Trophoblast cell (in vitro differentiated cells and primary cell): ENCODE results near the gene UBL7.

Source experiments
- DNase-seq, 2 donors: peaks; one replicate each; pipeline ENCODE4 v3.0.0-alpha.2; 2016
- H2AFZ ChIP-seq: 2 replicates; pipeline ENCODE4 v1.6.1; 2013; ENCODE audit warnings: low read length, moderate library complexity, mild to moderate bottlenecking; ENCODE audit not compliant: insufficient read depth, poor library complexity
- H2AK5ac ChIP-seq: 2 replicates; pipeline ENCODE4 v1.6.1; 2013; ENCODE audit warnings: mild to moderate bottlenecking, low read length
- H2BK120ac ChIP-seq: 2 replicates; pipeline ENCODE4 v1.6.1; 2013; ENCODE audit warnings: low read length, mild to moderate bottlenecking, moderate library complexity; ENCODE audit not compliant: insufficient read depth, poor library complexity
- H2BK12ac ChIP-seq: 2 replicates; pipeline ENCODE4 v1.6.1; 2013; ENCODE audit warnings: mild to moderate bottlenecking, low read length, moderate library complexity
- H2BK5ac ChIP-seq: 2 replicates; pipeline ENCODE4 v1.6.1; 2013; ENCODE audit warnings: low read length, low read depth, moderate library complexity, mild to moderate bottlenecking; ENCODE audit not compliant: poor library complexity
- H3K14ac ChIP-seq: 2 replicates; pipeline ENCODE4 v1.6.1; 2013; ENCODE audit warnings: mild to moderate bottlenecking, low read length
- H3K18ac ChIP-seq: 2 replicates; pipeline ENCODE4 v1.6.1; 2013; ENCODE audit warnings: mild to moderate bottlenecking, low read length
- H3K23ac ChIP-seq: 2 replicates; pipeline ENCODE4 v1.6.1; 2013; ENCODE audit warnings: low read length
- H3K27ac ChIP-seq: 2 replicates; pipeline ENCODE4 v1.5.1; 2013; ENCODE audit warnings: low read depth, mild to moderate bottlenecking, inconsistent platforms, low read length, moderate library complexity
- H3K27me3 ChIP-seq: 2 replicates; pipeline ENCODE4 v1.6.1; 2013; ENCODE audit warnings: inconsistent platforms, mild to moderate bottlenecking, low read length, moderate library complexity; ENCODE audit not compliant: insufficient read depth
- H3K36me3 ChIP-seq, 2 experiments: 1 replicate in 1 of 2; 2 replicates in 1 of 2; pipeline ENCODE4 v1.6.1; 2013; ENCODE audit warnings: low read length in 2 of 2, mild to moderate bottlenecking in 2 of 2, moderate library complexity in 1 of 2; ENCODE audit not compliant: insufficient read depth in 2 of 2, control insufficient read depth in 1 of 2
- H3K4ac ChIP-seq: 2 replicates; pipeline ENCODE4 v1.6.1; 2013; ENCODE audit warnings: low read depth, mild to moderate bottlenecking, low read length, moderate library complexity
- H3K4me1 ChIP-seq, 2 experiments: 1 replicate in 1 of 2; 2 replicates in 1 of 2; pipeline ENCODE4 v1.6.1; 2013; ENCODE audit warnings: low read length in 2 of 2, mild to moderate bottlenecking in 2 of 2, moderate library complexity in 1 of 2; ENCODE audit not compliant: insufficient read depth in 2 of 2, control insufficient read depth in 1 of 2
- H3K4me2 ChIP-seq: 2 replicates; pipeline ENCODE4 v1.6.1; 2013; ENCODE audit warnings: inconsistent platforms, mild to moderate bottlenecking, low read length, moderate library complexity
- H3K4me3 ChIP-seq: 2 replicates; pipeline ENCODE4 v1.5.1; 2013; ENCODE audit warnings: mild to moderate bottlenecking, low read depth, low read length, inconsistent platforms
- H3K79me1 ChIP-seq: one replicate; pipeline ENCODE4 v1.6.1; 2013; ENCODE audit warnings: low read length
- H3K79me2 ChIP-seq: 2 replicates; pipeline ENCODE4 v1.6.1; 2013; ENCODE audit warnings: low read length, mild to moderate bottlenecking; ENCODE audit not compliant: control insufficient read depth, insufficient read depth, poor library complexity
- H3K9ac ChIP-seq: 2 replicates; pipeline ENCODE4 v1.6.1; 2013; ENCODE audit warnings: mild to moderate bottlenecking, low read length
- H3K9me3 ChIP-seq: 2 replicates; pipeline ENCODE4 v1.6.1; 2013; ENCODE audit warnings: low read depth, mild to moderate bottlenecking, control low read depth, inconsistent platforms, low read length; ENCODE audit not compliant: insufficient read depth
- H4K12ac ChIP-seq: 2 replicates; pipeline ENCODE4 v1.6.1; 2013; ENCODE audit warnings: low read depth, mild to moderate bottlenecking, low read length, moderate library complexity
- H4K8ac ChIP-seq: 2 replicates; pipeline ENCODE4 v1.6.1; 2013; ENCODE audit warnings: low read depth, mild to moderate bottlenecking, low read length, moderate library complexity
- H4K91ac ChIP-seq: one replicate; pipeline ENCODE4 v1.6.1; 2013; ENCODE audit warnings: low read depth, mild to moderate bottlenecking, low read length, moderate library complexity
- WGBS: extraction: QIAGEN DNeasy Blood & Tissue Kit; methylation state at CpG from one replicate; pipeline ENCODE4 v1.1.7; 2013; ENCODE audit warnings: missing lambda C conversion rate; ENCODE audit not compliant: insufficient read length, insufficient coverage; ENCODE audit errors: extremely low coverage; 5-methylcytosine and 5-hydroxymethylcytosine counted together

The UBL7 gene

GRCh38 chr15:74470631-74471395 lies 9.9 kb upstream of the UBL7 start:
- Histone ChIP-seq H4K8ac (no peak overlapping the region), H3K4me1 (no peaks in the 10 kb centered on the region), H3K14ac (no peak overlapping the region), H3K27ac (no peak overlapping the region), H3K4me2 (no peak overlapping the region), H3K27me3 (no peaks in the 10 kb centered on the region), H3K9ac (no peak overlapping the region), H4K91ac (no peak overlapping the region), H2BK5ac (no peak overlapping the region), H2BK120ac (no peak overlapping the region), H3K23ac (no peak overlapping the region), H3K36me3 (peaks cover 6 to 9% of the 10 kb centered on the region in 2 experiments), H3K79me2 (no peaks in the 10 kb centered on the region), H3K4me3 (no peak overlapping the region), H3K9me3 (no peaks in the 10 kb centered on the region), H2AFZ (no peak overlapping the region), H3K79me1 (no peaks in the 10 kb centered on the region), H4K12ac (no peak overlapping the region), H3K18ac (no peak overlapping the region), H2AK5ac (no peak overlapping the region), H2BK12ac (no peak overlapping the region), H3K4ac (no peak overlapping the region)
- no peak for DNase-seq
- WGBS = no CpG with 5 or more reads among the region's 12 CpGs

GRCh38 chr15:74468341-74469032 lies 7.5 kb upstream of the UBL7 start:
- Histone ChIP-seq H2BK120ac (no peak overlapping the region), H3K79me1 (no peaks in the 10 kb centered on the region), H2BK5ac (no peak overlapping the region), H4K8ac (no peak overlapping the region), H3K14ac (no peak overlapping the region), H3K23ac (no peak overlapping the region), H3K9me3 (no peaks in the 10 kb centered on the region), H4K12ac (no peak overlapping the region), H2AK5ac (no peak overlapping the region), H2AFZ (no peak overlapping the region), H3K79me2 (no peaks in the 10 kb centered on the region), H3K4me2 (no peak overlapping the region), H2BK12ac (no peak overlapping the region), H3K4me3 (no peak overlapping the region), H3K27ac (no peak overlapping the region), H3K18ac (no peak overlapping the region), H4K91ac (no peak overlapping the region), H3K36me3 (peaks cover 6 to 9% of the 10 kb centered on the region in 2 experiments), H3K9ac (no peak overlapping the region), H3K4me1 (no peaks in the 10 kb centered on the region), H3K27me3 (no peaks in the 10 kb centered on the region), H3K4ac (no peak overlapping the region)
- WGBS = no CpG with 5 or more reads among the region's 6 CpGs
- no peak for DNase-seq

- no peak overlapping the region for H3K4me2 ChIP-seq
- H3K79me2 ChIP-seq = no peaks in the 10 kb centered on the region
- no peak overlapping the region for H3K4ac ChIP-seq
- no peak overlapping the region for H3K27ac ChIP-seq
- no peaks in the 10 kb centered on the region for H3K27me3 ChIP-seq
- no peak overlapping the region for H2AFZ ChIP-seq
- H2BK12ac ChIP-seq = no peak overlapping the region
- no peak overlapping the region for H4K8ac ChIP-seq
- peaks cover 3 to 7% of the 10 kb centered on the region in 2 experiments for H3K36me3 ChIP-seq
- no peak overlapping the region for H3K14ac ChIP-seq
- no peak overlapping the region for H3K9ac ChIP-seq
- peaks cover 0 to 3% of the 10 kb centered on the region in 2 experiments for H3K4me1 ChIP-seq
- H3K4me3 ChIP-seq = no peak overlapping the region
- no peak for DNase-seq
- no CpG with 5 or more reads among the region's 1 CpG for WGBS
- H4K12ac ChIP-seq = no peak overlapping the region
- no peak overlapping the region for H2BK5ac ChIP-seq
- no peak overlapping the region for H3K23ac ChIP-seq
- H2AK5ac ChIP-seq = no peak overlapping the region
- H2BK120ac ChIP-seq = no peak overlapping the region
- no peaks in the 10 kb centered on the region for H3K79me1 ChIP-seq
- H3K18ac ChIP-seq = no peak overlapping the region
- H4K91ac ChIP-seq = no peak overlapping the region
- no peaks in the 10 kb centered on the region for H3K9me3 ChIP-seq
Observed at GRCh38 chr15:74466570-74466969, 5.6 kb upstream of the UBL7 start.

GRCh38 chr15:74464897-74465296 lies 3.9 kb upstream of the UBL7 start:
- Histone ChIP-seq H4K91ac (no peak overlapping the region), H3K4me2 (no peak overlapping the region), H2BK120ac (no peak overlapping the region), H3K9me3 (no peaks in the 10 kb centered on the region), H3K4me1 (peaks cover 0 to 3% of the 10 kb centered on the region in 2 experiments), H3K27me3 (no peaks in the 10 kb centered on the region), H3K14ac (no peak overlapping the region), H3K18ac (no peak overlapping the region), H3K36me3 (peaks cover 3 to 5% of the 10 kb centered on the region in 2 experiments), H3K9ac (no peak overlapping the region), H4K12ac (no peak overlapping the region), H3K4ac (no peak overlapping the region), H2AK5ac (no peak overlapping the region), H2BK5ac (no peak overlapping the region), H2AFZ (no peak overlapping the region), H4K8ac (no peak overlapping the region), H3K23ac (no peak overlapping the region), H3K4me3 (no peak overlapping the region), H3K79me2 (peaks cover 5% of the 10 kb centered on the region), H2BK12ac (no peak overlapping the region), H3K27ac (no peak overlapping the region), H3K79me1 (peaks cover 6% of the 10 kb centered on the region)
- no peak for DNase-seq
- WGBS = no CpG with 5 or more reads among the region's 2 CpGs
